K562 (cell line): Measurements from ENCODE around the gene C2orf76. TPM values are rescaled to one million over a fixed set of nuclear protein-coding genes. Genes with fewer than 3 reads are reported as not detected.

ENCODE experiments used
- ATAC-seq: fragments of 200-7000 bp; cut with Tn5 transposase; 3 replicates; pipeline ENCODE4 v1.9.1; 2020; ENCODE audit warnings: moderate library complexity
- BruUV-seq: library from RNA; stranded (reverse); fragments of 400-500 nt; replicated peaks from 2 replicates; lab custom pipeline; 2021; lab: Mats Ljungman, UMichigan
- CTCF ChIA-PET: fragments of 300-600 bp; formaldehyde crosslinking; extraction: SDS; loops from one replicate; lab custom pipeline; 2021; ENCODE audit warnings: low intra/inter-chr PET ratio; lab: Yijun Ruan, JAX
- POLR2A ChIA-PET: fragments of 300-600, 350-650 bp; sonication (Branson Sonifier 250); formaldehyde crosslinking; extraction: SDS; loops from one replicate; lab custom pipeline; 2021; ENCODE audit warnings: antibody characterized with exemption, inconsistent platforms; lab: Yijun Ruan, JAX
- DNase-seq, 4 experiments: peaks; one replicate each; pipeline versions ENCODE4 v3.0.0 to v3.0.0-alpha.2; 2011 to 2018; ENCODE audit warnings: low spot score in 3 of 4, mixed read lengths in 3 of 4; ENCODE audit errors: extremely low read depth in 1 of 4
- FAIRE-seq: peaks from 2 replicates; lab custom pipeline; 2011; peaks lifted over from hg19 to GRCh38; lab: Jason Lieb, UNC
- H2AFZ ChIP-seq: 2 replicates; pipeline ENCODE4 v1.6.0; 2011; ENCODE audit warnings: low read depth, low read length, control low read depth, inconsistent platforms
- H3K27ac ChIP-seq: fragments of 200-600 bp; 3 replicates; pipeline ENCODE4 v1.8.0; 2011; ENCODE audit warnings: low read depth, mild to moderate bottlenecking, control low read depth, inconsistent platforms, low read length, moderate library complexity, mixed read lengths; ENCODE audit errors: extremely low read depth
- H3K27me3 ChIP-seq, 2 experiments: fragments of 300-600 bp in 1 of 2; 2 replicates in 1 of 2; 3 replicates in 1 of 2; pipeline versions ENCODE4 v1.6.0 to v1.8.0; 2011; ENCODE audit warnings: inconsistent platforms in 2 of 2, low read length in 2 of 2, mild to moderate bottlenecking in 1 of 2, mixed read lengths in 1 of 2, moderate library complexity in 1 of 2; ENCODE audit not compliant: control insufficient read depth in 2 of 2, insufficient read depth in 2 of 2
- H3K36me3 ChIP-seq: fragments of 300-600 bp; 3 replicates; pipeline ENCODE4 v1.8.0; 2011; ENCODE audit warnings: mild to moderate bottlenecking, low read length, inconsistent platforms; ENCODE audit not compliant: control insufficient read depth, insufficient read depth
- H3K4me1 ChIP-seq, 2 experiments: fragments of 200-600 bp in 1 of 2; replicated peaks in 1 of 2; 2 replicates in 1 of 2; 3 replicates in 1 of 2; pipeline versions ENCODE4 v1.5.1 to v1.8.0; 2011; ENCODE audit warnings: inconsistent platforms in 2 of 2, low read length in 2 of 2, mild to moderate bottlenecking in 1 of 2, mixed read lengths in 1 of 2, moderate library complexity in 1 of 2; ENCODE audit not compliant: control insufficient read depth in 2 of 2, insufficient read depth in 2 of 2
- H3K4me2 ChIP-seq: 2 replicates; pipeline ENCODE4 v1.6.1; 2011; ENCODE audit warnings: low read length, control low read depth, inconsistent platforms, mixed read lengths; ENCODE audit not compliant: insufficient read depth
- H3K4me3 ChIP-seq: fragments of 200-600 bp; sonication (generic), shearing (Covaris generic); 2 replicates; pipeline ENCODE4 v1.5.1; 2016; ENCODE audit warnings: control low read depth, inconsistent platforms
- H3K79me2 ChIP-seq: fragments of 200-600 bp; 3 replicates; pipeline ENCODE4 v1.8.0; 2011; ENCODE audit warnings: low read length, inconsistent platforms; ENCODE audit not compliant: control insufficient read depth, insufficient read depth
- H3K9ac ChIP-seq, 2 experiments: 2 replicates each; pipeline versions ENCODE4 v1.6.0 to v1.6.1; 2011; ENCODE audit warnings: low read depth in 2 of 2, low read length in 2 of 2, control low read depth in 1 of 2, inconsistent platforms in 1 of 2, mild to moderate bottlenecking in 1 of 2, mixed read lengths in 1 of 2; ENCODE audit not compliant: insufficient read depth in 1 of 2
- H3K9me1 ChIP-seq: one replicate; pipeline ENCODE4 v1.6.0; 2011; ENCODE audit warnings: inconsistent platforms, mild to moderate bottlenecking, low read length, moderate library complexity; ENCODE audit not compliant: control insufficient read depth, insufficient read depth
- H3K9me3 ChIP-seq: replicated peaks from 2 replicates; pipeline ENCODE4 v1.5.1; 2011; ENCODE audit warnings: low read depth, low read length, inconsistent platforms; ENCODE audit not compliant: control insufficient read depth, insufficient read depth
- H4K20me1 ChIP-seq: replicated peaks from 2 replicates; pipeline ENCODE4 v1.6.1; 2011; ENCODE audit warnings: low read length, inconsistent platforms, mixed read lengths; ENCODE audit not compliant: control insufficient read depth, insufficient read depth
- ARID2 ChIP-seq: fragments of 450-650 bp; IDR thresholded peaks from 2 replicates; pipeline ENCODE4 v1.6.1; 2017; ENCODE audit warnings: antibody characterized with exemption, mild to moderate bottlenecking
- BRCA1 ChIP-seq, 2 experiments: fragments of 450-650 bp in 1 of 2; sonication (generic) in 1 of 2; formaldehyde crosslinking in 1 of 2; IDR thresholded peaks; 2 replicates each; pipeline versions ENCODE4 v1.5.0 to v1.6.1; 2017 to 2020; ENCODE audit warnings: mild to moderate bottlenecking in 1 of 2, missing genetic modification reagents in 1 of 2
- MEIS2 ChIP-seq: fragments of 450-650 bp; IDR thresholded peaks from 2 replicates; pipeline ENCODE4 v1.6.1; 2014; ENCODE audit warnings: mild to moderate bottlenecking; ENCODE audit not compliant: partially characterized antibody
- RAD21 ChIP-seq, 2 experiments: fragments of 250-450 bp in 1 of 2; fragments of 450-650 bp in 1 of 2; sonication (Bioruptor Pico) in 1 of 2; formaldehyde crosslinking in 1 of 2; IDR thresholded peaks in 1 of 2; conservative IDR thresholded peaks in 1 of 2; 2 replicates each; pipeline versions ENCODE4 v1.4.0 to v1.8.0; 2020 to 2022; ENCODE audit warnings: mild to moderate bottlenecking in 2 of 2, moderate library complexity in 1 of 2
- RCOR1 ChIP-seq, 2 experiments: IDR thresholded peaks; 2 replicates each; pipeline ENCODE4 v1.6.1; 2012; ENCODE audit warnings: low read depth in 2 of 2, low read length in 2 of 2, borderline replicate concordance in 1 of 2, improper control_type of control experiment in 1 of 2
- REST ChIP-seq, 2 experiments: fragments of 450-650 bp; formaldehyde crosslinking in 1 of 2; IDR thresholded peaks; 2 replicates each; pipeline versions ENCODE4 v1.4.0 to v1.6.1; 2014 to 2020; ENCODE audit warnings: mild to moderate bottlenecking in 2 of 2, borderline replicate concordance in 1 of 2, low read depth in 1 of 2
- SMC3 ChIP-seq: conservative IDR thresholded peaks from 2 replicates; pipeline ENCODE4 v1.6.1; 2011; ENCODE audit warnings: low read depth, low read length, improper control_type of control experiment; ENCODE audit not compliant: insufficient read depth
- TCFL5 ChIP-seq: fragments of 250-450 bp; sonication (Bioruptor Pico); conservative IDR thresholded peaks from 2 replicates; pipeline ENCODE4 v1.6.1; 2021; ENCODE audit warnings: mild to moderate bottlenecking, moderate library complexity, matching md5 sums
- TEAD1 ChIP-seq, 2 experiments: fragments of 450-650 bp in 1 of 2; sonication (generic) in 1 of 2; formaldehyde crosslinking; IDR thresholded peaks; 2 replicates each; pipeline versions ENCODE4 v1.4.0 to v1.8.0; 2020 to 2022; ENCODE audit warnings: mild to moderate bottlenecking in 2 of 2, missing genetic modification reagents in 1 of 2
- WGBS: fragments of 100-300 bp; shearing (Covaris generic); methylation state at CpG from one replicate; pipeline ENCODE4 v1.1.6; 2016; ENCODE audit warnings: low coverage, mixed read lengths; ENCODE audit not compliant: insufficient coverage; ENCODE audit errors: missing lambda C conversion rate; 5-methylcytosine and 5-hydroxymethylcytosine counted together
- in situ Hi-C: fragments of 300-500 bp; cut with MboI; formaldehyde crosslinking; loops from 4 replicates; pipeline ENCODE4 v1.15.0; 2018; ENCODE audit warnings: inconsistent platforms, mixed read lengths
- intact Hi-C: fragments of 100-400 bp; cut with micrococcal nuclease; formaldehyde crosslinking; loops from 2 replicates; pipeline ENCODE4 v1.14.2; 2022
- polyA plus RNA-seq, 8 experiments: library from polyadenylated mRNA; depleted of rRNA in 4 of 8; stranded (reverse) in 5 of 8; unstranded in 3 of 8; fragments of >200 nt; fragmentation: Nextera tagmentation in 2 of 8; fragmentation: Illumina TruSeq in 1 of 8; extraction: Ambion mirVana in 2 of 8; extraction: Trizol in 1 of 8; gene quantifications; 2 replicates each; pipeline versions ENCODE4 v1.2.1 to v1.2.3, GENCODE V29; 2011 to 2014; ENCODE audit warnings: inconsistent platforms in 1 of 8, missing spikeins in 1 of 8
- total RNA-seq, 7 experiments: library from RNA; depleted of rRNA in 6 of 7; stranded (reverse); fragments of >200 nt in 6 of 7; fragmentation: Illumina TruSeq in 2 of 7; extraction: Trizol in 2 of 7; gene quantifications; 2 replicates each; pipeline versions ENCODE4 v1.2.1 to v1.2.3, GENCODE V29; 2011 to 2021; ENCODE audit warnings: low replicate concordance in 1 of 7

The C2orf76 gene
- total and polyA plus RNA-seq, 9 of the 15 experiments (the other 6 are each of a cell fraction or from before 2014, with no cell fraction given), result 4.8 to 26.2 (median 14.5) TPM

GRCh38 chr2:119407430-119408220 lies 41.0 kb upstream of the C2orf76 start:
- in situ Hi-C loops (loop anchor here (10.0 kb wide), 1 partner anchor 257 kb away; no protein-coding TSS in a partner anchor), intact Hi-C loops (loop anchor here (1.0 to 2.0 kb wide), 3 partner anchors 69 to 253 kb away; no protein-coding TSS in a partner anchor)
- Histone ChIP-seq H3K4me3 (no peak overlapping the region), H3K9ac (no peak overlapping the region), H3K27me3 (peaks cover 0 to 27% of the 10 kb centered on the region in 2 experiments; a peak in 2 of 5 replicates), H3K27ac (no peak overlapping the region), H3K9me3 (no peaks in the 10 kb centered on the region), H2AFZ (no peak overlapping the region), H3K4me1 (no peaks in the 10 kb centered on the region; a peak in 1 of 5 replicates), H3K79me2 (no peaks in the 10 kb centered on the region), H3K9me1 (no peaks in the 10 kb centered on the region), H4K20me1 (no peaks in the 10 kb centered on the region), H3K4me2 (no peak overlapping the region), H3K36me3 (no peaks in the 10 kb centered on the region)
- BruUV-seq, result no TSS peak
- DNase-seq (peak; percentile 71 to 78 (median 74)), ATAC-seq (peak; percentile 89), FAIRE-seq (peak; percentile 93)
- ChIA-PET POLR2A (no interaction called here), CTCF (interaction anchor here (0.7 to 5.6 kb wide), 4 partner anchors 68 to 252 kb away, joined by 3 to 56 read pairs (median 12); no protein-coding TSS in a partner anchor)
- 22% methylated on average over 7 of the region's 7 CpGs for WGBS
- TF ChIP-seq ARID2 (peak; percentile 84), RAD21 (CRISPR knock-in tag; conservative IDR thresholded peaks at IDR 0.05 in 1 of 2, IDR thresholded peaks at IDR 0.05 in 1 of 2) (peak; percentile 95), SMC3 (peak; percentile 88), TCFL5 (no peak), TEAD1 (CRISPR knock-in tag; IDR thresholded peaks at IDR 0.05) (0 out of 4 replicates have a peak, but pooled peaks of 1 of the 2 experiments have one; percentile 57), MEIS2 (peak; percentile 40), RCOR1 (IDR thresholded peaks at IDR 0.05; ENCODE audit: borderline replicate concordance in 1 of 2, low read depth in 2 of 2, low read length in 2 of 2) (0 out of 4 replicates have a peak, but pooled peaks of 1 of the 2 experiments have one; percentile 5), REST (IDR thresholded peaks at IDR 0.05; ENCODE audit: borderline replicate concordance) (peak; percentile 91), REST (CRISPR knock-in tag; IDR thresholded peaks at IDR 0.05; ENCODE audit: low read depth) (no peak), BRCA1 (IDR thresholded peaks at IDR 0.05) (no peak), BRCA1 (CRISPR knock-in tag; IDR thresholded peaks at IDR 0.05) (no peak)
